Measurements from ENCODE around the gene RNF111.
"Not testable (repeated sequence)": the region's sequence is repeated elsewhere in the genome, so short reads cannot be mapped to it uniquely, and the experiment has no call there.

RNF111 gene

GRCh38 chr15:59000251-59000650 is 12.8 kb downstream of the RNF111 start:
- not testable (repeated sequence) for DNase-seq (ENCODE audit: low spot score)

DNA sequence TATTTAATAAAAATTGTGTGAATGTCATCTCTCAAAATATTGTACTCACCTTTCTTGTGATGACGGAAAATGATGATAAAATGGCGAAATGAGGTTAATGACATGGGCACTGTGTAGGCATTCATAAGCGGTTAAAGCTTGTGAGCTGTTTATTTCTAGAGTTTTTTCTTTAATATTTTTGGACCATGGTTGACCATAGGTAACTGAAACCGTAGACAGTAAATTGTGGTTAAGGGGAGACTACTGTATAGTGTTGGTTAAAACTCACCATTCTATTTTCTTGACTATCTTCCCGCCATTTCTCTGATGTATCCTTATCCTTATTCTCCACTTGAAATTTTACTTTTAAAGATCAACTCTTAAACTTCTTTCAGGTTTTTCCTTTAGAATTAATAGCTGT is 14.5 kb downstream of the RNF111 start:
- DNase-seq (ENCODE audit: low spot score), result no peak

- no peak for DNase-seq (ENCODE audit: low spot score)
Observed at GRCh38 chr15:59002418-59002859, 15.0 kb downstream of the RNF111 start.

GRCh38 chr15:59005579-59005978 is 18.1 kb downstream of the RNF111 start:
- no peak for DNase-seq (ENCODE audit: low spot score)

DNA sequence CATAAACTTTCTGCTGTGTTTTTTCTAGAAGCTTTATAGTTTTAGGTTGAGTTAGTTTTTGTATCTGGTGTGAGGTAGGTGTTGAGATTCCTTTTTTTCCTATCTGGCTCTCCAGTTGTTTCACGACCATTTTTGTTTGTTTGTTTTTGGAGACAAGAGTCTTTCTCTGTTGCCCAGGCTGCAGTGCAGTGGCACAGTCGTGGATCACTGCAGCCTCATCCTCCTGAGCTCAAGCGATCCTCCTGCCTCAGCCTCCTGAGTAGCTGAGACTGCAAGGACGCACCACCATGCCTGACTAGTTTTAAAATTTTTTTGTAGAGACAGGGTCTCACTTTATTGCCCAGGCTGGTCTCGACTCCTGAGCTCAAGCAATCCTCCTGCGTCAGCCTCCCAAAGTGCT is 20.6 kb downstream of the RNF111 start:
- DNase-seq (ENCODE audit: low spot score), result no peak

GRCh38 chr15:59011262-59011952 is 23.9 kb downstream of the RNF111 start:
- no peak for DNase-seq (ENCODE audit: low spot score)

GRCh38 chr15:59013246-59013873 is 25.9 kb downstream of the RNF111 start:
- DNase-seq (ENCODE audit: low spot score), result no peak

DNA sequence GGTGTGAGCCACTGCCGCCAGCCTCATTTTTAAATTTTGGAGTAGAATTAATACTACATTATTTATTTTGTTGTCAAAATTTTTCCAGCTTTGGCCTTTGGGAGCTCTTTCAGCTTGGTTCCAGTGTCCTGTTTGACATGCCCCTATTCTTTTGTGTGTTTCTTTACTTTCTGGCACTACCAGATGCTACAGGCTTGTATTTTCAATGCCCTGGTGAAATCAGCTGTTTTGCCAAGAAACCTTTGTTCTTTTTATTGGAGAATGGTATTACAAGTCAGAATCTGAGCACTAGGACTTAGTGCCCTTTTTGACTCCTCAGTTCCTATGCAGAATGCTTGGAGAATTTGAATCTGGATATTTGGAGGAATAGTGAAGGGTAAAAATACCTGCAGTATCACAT is 26.6 kb downstream of the RNF111 start:
- DNase-seq (ENCODE audit: low spot score), result no peak

DNA sequence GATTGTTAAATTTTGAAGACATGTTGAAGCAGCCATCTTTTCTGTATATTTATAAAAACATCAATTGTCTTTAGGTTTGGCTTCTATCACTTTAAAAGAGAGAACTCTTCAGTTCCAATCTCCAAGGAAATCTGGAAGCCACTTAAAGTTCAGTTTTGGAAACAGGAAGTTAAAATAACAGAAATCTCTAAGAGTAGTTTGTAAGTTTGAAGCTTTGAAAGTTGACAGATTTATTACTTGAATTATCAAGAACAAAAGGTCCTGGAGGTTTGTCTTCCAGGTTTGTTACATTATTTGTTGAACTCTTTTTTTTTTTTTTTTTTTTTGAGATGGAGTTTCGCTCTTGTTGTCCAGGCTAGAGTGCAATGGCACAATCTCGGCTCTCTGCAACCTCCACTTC is 30.0 kb downstream of the RNF111 start:
- no peak for DNase-seq (ENCODE audit: low spot score)

DNA sequence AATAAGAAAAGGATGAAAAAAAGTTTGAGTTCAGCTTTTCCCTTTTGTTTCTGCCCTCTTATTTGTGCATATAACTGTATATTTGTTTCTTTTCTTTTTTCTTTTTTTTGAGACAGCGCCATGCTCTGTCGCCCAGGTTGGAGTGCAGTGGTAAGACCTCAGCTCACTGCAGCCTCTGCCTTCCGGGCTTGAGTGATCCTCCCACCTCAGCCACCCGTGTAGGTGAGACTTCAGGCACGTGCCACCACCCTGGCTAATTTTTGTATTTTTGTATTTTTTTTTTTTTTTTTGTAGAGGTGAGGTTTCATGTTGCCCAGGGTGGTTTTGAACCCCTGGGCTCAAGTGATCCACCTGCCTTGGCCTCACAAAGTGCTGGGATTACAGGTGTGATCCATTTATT is 31.4 kb downstream of the RNF111 start:
- DNase-seq (ENCODE audit: low spot score), result no peak

GRCh38 chr15:59020322-59020721 is 32.9 kb downstream of the RNF111 start:
- DNase-seq (ENCODE audit: low spot score), result no peak

- DNase-seq (ENCODE audit: low spot score), result no peak
Observed at GRCh38 chr15:59022188-59022587, 34.7 kb downstream of the RNF111 start.

- DNase-seq (ENCODE audit: low spot score), result no peak
Observed at GRCh38 chr15:59026207-59026606, 38.7 kb downstream of the RNF111 start.

GRCh38 chr15:59028387-59028955 is 41.0 kb downstream of the RNF111 start:
- no peak for DNase-seq (ENCODE audit: low spot score)

DNA sequence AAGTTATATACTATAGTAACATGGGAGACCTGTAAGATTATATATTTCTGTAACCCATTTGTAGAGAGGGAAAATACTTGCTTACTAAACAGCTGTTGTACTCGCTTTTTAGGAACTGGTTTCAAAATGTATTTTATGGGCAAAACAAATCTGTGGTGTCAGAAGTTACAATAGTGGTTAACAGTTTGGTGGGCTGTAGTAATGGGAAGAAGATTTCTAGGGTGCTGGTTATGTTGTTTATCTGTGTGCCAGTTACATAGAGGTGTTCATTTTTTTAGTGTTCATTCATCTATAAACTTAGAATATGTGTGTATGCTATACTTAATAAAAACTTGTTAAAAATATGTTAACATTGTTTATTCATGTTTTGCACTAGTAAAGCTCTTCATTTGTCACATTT is 42.1 kb downstream of the RNF111 start:
- no peak for DNase-seq (ENCODE audit: low spot score)

DNA sequence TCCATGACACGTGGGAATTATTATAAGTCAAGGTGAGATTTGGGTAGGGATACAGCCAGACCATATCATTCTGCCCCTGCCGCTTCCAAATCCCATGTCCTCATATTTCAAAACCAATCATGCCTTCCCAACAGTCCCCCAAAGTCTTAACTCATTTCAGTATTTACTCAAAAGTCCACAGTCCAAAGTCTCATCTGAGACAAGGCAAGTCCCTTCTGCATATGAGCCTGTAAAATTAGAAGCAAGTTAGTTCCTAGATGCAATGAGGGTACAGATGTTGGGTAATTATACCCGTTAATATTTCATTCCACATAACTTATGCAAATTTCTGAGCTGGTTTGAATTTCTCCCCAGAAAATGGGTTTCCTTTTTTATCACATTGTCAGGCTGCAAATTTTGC is 47.7 kb downstream of the RNF111 start:
- peak; percentile 18 for DNase-seq (ENCODE audit: low spot score)

DNA sequence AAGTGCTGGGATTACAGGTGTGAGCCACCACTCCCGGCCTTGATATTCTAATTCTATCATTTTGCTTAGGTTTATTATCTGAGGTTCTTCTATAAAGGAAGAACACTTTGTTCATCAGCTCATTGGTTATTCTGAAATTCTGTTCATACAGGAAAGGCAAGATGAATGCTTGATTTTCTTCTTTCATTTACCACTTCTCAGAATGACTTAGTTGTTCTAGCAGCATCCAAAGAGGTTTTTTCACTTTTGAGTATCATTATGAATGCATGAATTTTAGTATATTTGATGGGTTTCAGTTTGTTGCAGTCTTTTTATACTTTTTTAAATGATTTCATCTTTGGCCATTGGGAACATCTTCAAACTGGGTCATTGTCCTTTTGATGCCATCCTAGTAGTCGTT is 51.8 kb downstream of the RNF111 start:
- DNase-seq (ENCODE audit: low spot score), result no peak

- DNase-seq (ENCODE audit: low spot score), result peak; percentile 14
Observed at GRCh38 chr15:59042041-59042440, 54.6 kb downstream of the RNF111 start.

DNA sequence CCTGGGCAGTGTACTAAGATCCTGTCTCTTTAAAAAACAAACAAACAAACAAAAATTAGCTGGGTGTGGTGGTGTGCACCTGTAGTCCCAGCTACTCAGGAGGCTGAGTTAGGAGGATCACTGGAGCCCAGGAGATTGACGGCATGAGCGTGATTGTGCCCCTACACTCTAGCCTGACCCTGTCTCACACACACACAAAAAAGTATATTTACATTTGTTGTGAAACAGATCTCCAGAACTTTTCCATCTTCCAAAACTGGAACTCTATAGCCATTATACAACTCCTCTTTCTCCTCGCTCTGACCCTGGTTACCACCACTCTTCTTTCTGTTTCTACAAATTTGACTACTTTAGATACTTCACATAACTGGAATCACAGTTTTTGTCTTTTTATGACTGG is 61.4 kb downstream of the RNF111 start:
- no peak for DNase-seq (ENCODE audit: low spot score)

- no peak for DNase-seq (ENCODE audit: low spot score)
Observed at GRCh38 chr15:59051873-59052861, 64.7 kb downstream of the RNF111 start.

GRCh38 chr15:59052915-59053407 is 65.5 kb downstream of the RNF111 start:
- no peak for DNase-seq (ENCODE audit: low spot score)

- DNase-seq (ENCODE audit: low spot score), result no peak
Observed at GRCh38 chr15:59053482-59053881, 66.0 kb downstream of the RNF111 start.

All from putamen (tissue), 1 donor.